ENCODE data around the gene MIAT. TPM values are rescaled to one million over a fixed set of nuclear protein-coding genes. Genes with fewer than 3 reads are reported as not detected.
A peak's percentile ranks its signal among the peaks of the same experiment; 100 is the strongest.

MIAT gene
- total RNA-seq, 1 donor from 2014 or later: 6.1 TPM

DNA sequence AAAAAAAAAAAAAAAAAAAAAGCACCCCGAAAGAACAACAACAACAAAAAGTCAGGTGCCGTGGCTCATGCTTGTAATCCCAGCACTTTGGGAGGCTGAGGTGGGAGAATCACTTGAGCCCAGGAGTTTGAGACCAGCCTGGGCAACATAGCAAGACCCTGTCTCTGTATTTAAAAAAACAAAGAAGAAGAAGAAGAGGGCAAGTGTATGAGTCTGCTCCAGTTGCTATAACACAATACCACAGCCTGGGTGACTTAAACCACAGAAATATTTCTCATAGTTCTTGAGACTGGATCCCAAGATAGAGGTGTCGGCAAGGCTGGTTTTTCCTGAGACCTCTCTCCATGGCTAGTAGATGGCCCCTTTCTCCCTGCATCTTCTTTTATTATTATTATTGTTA is 23.2 kb upstream of the MIAT start:
- ATAC-seq: no peak
- Histone ChIP-seq H3K4me3 (no peak overlapping the region), H3K4me1 (peaks cover 5% of the 10 kb centered on the region), H3K9me3 (no peaks in the 10 kb centered on the region), H3K27ac (no peak overlapping the region), H3K27me3 (peaks cover 5% of the 10 kb centered on the region), H3K36me3 (no peaks in the 10 kb centered on the region)
- intact Hi-C loops (cut with DNase I): no loop called here
- DNase-seq: no peak
- TF ChIP-seq, protein P1, sequence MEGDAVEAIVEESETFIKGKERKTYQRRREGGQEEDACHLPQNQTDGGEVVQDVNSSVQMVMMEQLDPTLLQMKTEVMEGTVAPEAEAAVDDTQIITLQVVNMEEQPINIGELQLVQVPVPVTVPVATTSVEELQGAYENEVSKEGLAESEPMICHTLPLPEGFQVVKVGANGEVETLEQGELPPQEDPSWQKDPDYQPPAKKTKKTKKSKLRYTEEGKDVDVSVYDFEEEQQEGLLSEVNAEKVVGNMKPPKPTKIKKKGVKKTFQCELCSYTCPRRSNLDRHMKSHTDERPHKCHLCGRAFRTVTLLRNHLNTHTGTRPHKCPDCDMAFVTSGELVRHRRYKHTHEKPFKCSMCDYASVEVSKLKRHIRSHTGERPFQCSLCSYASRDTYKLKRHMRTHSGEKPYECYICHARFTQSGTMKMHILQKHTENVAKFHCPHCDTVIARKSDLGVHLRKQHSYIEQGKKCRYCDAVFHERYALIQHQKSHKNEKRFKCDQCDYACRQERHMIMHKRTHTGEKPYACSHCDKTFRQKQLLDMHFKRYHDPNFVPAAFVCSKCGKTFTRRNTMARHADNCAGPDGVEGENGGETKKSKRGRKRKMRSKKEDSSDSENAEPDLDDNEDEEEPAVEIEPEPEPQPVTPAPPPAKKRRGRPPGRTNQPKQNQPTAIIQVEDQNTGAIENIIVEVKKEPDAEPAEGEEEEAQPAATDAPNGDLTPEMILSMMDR (IDR thresholded peaks at IDR 0.05): no peak

DNA sequence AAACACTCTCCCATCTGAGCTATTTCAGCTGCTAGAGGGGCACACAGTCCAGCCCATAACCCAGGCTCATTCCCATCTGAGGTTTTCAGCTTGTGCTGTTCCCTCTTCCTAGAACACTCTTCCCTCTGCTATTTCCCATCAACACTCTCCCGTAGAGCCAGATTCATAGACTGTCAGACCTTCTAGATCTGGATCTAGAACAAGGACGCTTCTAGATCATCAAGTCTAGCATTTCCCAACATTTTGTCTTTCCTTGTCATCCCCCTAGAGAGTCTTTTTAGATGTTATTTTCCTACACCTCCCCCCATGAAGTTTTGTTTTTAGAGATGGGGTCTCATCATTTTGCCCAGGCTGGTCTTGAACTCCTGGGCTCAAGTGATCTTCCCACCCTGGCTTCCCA is 22.3 kb upstream of the MIAT start:
- DNase-seq (no peak), ATAC-seq (no peak)
- no peaks in the 10 kb centered on the region for H3K9me3 ChIP-seq
- H3K27ac ChIP-seq: no peak overlapping the region
- H3K4me1 ChIP-seq: peaks cover 5% of the 10 kb centered on the region
- TF ChIP-seq, protein P1 (IDR thresholded peaks at IDR 0.05): no peak
- H3K36me3 ChIP-seq: no peaks in the 10 kb centered on the region
- H3K27me3 ChIP-seq: peaks cover 5% of the 10 kb centered on the region
- no peak overlapping the region for H3K4me3 ChIP-seq
- intact Hi-C loops (cut with DNase I): no loop called here

DNA sequence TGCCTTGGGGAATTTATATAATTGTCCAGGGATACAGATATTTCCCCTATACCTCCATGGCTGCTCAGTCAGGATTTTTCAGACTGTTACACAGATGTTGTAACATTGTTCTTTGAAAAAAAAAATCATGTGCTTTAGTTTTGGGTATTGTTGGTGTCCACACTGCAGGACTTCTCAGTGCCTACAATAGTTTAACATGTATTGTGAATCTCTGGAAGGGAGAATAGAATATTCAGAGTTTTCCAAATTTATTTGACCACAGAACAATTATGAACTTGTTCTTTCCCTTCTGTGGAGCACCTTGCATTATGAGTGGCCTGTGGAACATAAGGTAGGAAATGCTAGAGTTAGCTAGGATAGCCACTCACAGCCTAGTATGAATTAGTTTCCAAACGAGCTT is 21.1 kb upstream of the MIAT start:
- Histone ChIP-seq H3K27ac (no peak overlapping the region), H3K36me3 (no peaks in the 10 kb centered on the region), H3K4me3 (no peak overlapping the region), H3K27me3 (peaks cover 9% of the 10 kb centered on the region), H3K9me3 (no peaks in the 10 kb centered on the region), H3K4me1 (peaks cover 5% of the 10 kb centered on the region)
- TF ChIP-seq, protein P1 (IDR thresholded peaks at IDR 0.05): no peak
- intact Hi-C loops (cut with DNase I): no loop called here
- ATAC-seq: no peak
- DNase-seq: no peak

DNA sequence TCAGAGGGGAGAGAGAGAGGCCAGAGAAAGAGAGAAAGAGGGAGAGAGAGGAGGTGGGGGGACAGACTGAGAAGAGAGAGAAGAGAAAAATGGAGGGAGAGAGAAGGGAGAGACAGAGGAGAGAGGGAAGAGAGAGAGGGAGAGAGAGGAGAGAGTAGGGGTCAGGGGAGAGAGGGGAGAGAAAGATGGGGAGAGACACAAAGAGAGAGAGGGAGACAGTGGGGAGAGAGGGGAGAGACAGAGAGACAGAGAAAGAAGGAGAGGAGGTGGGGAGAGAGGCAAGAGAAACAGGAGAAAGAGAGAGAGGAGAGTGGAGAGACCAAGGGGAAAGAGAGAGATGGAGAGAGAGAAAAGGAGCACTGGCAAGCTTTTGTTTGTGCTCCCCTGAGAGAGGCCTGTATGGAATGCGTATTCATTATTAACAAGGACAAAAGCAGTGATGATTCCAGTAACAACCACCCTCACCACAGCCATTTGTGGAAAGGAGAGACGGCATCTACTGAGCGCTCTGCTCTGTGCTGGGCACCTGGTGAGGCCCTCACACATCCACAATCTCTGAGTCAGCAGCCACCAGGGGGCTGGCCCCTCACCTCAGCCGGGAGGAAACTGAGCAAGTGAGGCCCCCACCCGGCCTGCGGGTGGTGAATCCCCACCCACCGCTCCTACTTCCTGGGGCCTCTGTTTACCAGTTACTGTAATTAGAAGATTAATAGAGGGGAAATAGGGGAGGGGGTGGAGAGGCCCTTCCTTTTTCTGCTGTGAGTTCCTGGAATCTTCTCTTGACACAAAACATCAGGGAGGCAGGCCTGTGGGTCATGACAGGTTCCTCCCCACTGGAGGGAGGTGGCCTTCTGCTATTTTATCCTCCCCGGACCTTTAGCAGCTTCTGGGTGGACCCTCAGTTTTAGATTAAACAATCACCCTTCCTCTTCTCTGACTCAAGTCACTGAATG is 14.6 kb upstream of the MIAT start:
- peaks cover 6% of the 10 kb centered on the region for H3K27me3 ChIP-seq
- DNase-seq (no peak), ATAC-seq (peak; percentile 35)
- H3K4me1 ChIP-seq: peaks cover 10% of the 10 kb centered on the region
- H3K4me3 ChIP-seq: no peak overlapping the region
- H3K27ac ChIP-seq: peak overlapping the region; percentile 60
- intact Hi-C loops (cut with DNase I): no loop called here
- TF ChIP-seq, protein P1 (IDR thresholded peaks at IDR 0.05): no peak
- no peaks in the 10 kb centered on the region for H3K9me3 ChIP-seq
- no peaks in the 10 kb centered on the region for H3K36me3 ChIP-seq

DNA sequence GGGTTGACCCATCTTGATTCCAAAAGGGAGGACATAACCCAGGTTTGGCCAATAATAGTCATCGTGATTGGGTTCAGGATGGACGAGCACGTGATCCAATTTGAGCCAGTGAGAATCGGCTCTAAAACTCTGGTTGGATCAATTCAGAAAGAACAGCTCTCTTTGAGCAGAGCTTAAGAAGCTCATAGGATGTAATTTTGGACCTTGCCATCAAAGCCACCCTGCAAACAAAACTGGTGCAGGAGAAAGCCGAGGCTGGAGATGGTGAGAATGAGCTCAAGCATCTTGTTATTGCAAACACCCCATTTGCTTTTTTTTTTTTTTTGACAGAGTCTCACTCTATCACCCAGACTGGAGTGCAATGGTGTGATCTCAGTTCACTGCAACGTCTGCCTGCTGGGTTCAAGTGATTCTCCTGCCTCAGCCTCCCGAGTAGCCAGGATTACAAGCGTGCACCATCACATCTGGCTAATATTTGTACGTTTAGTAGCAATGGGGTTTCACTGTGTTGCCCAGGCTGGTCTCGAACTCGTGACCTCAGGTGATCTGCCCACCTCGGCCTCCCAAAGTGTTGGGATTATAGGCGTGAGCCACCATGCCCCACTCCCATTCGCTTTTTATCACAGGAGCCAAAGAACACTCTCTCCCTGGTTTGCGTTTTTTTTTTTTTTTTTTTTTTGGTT is 13.8 kb upstream of the MIAT start:
- Histone ChIP-seq H3K4me1 (peaks cover 16% of the 10 kb centered on the region), H3K36me3 (no peaks in the 10 kb centered on the region), H3K4me3 (no peak overlapping the region), H3K9me3 (no peaks in the 10 kb centered on the region), H3K27me3 (peaks cover 6% of the 10 kb centered on the region), H3K27ac (peak overlapping the region; percentile 60)
- no peak for DNase-seq
- TF ChIP-seq, protein P1 (IDR thresholded peaks at IDR 0.05): no peak
- no peak for ATAC-seq
- intact Hi-C loops (cut with DNase I): no loop called here

Data from upper lobe of right lung (tissue), 1 donor.